Endothelial cell (in vitro differentiated cells): ENCODE data around the gene MMP26. TPM values are rescaled to one million over a fixed set of nuclear protein-coding genes. Genes with fewer than 3 reads are reported as not detected.

Experiments used
- DNase-seq: peaks from one replicate; pipeline ENCODE4 v3.0.0; 2021; ENCODE audit warnings: low spot score
- H3K27ac Mint-ChIP-seq: one replicate; pipeline ENCODE4 v1.8.0; 2021; ENCODE audit warnings: mixed read lengths, inconsistent platforms; ENCODE audit not compliant: unreplicated experiment
- H3K27me3 Mint-ChIP-seq: one replicate; pipeline ENCODE4 v1.8.0; 2021; ENCODE audit warnings: mild to moderate bottlenecking, moderate library complexity, mixed read lengths, inconsistent platforms; ENCODE audit not compliant: unreplicated experiment
- H3K36me3 Mint-ChIP-seq: one replicate; pipeline ENCODE4 v1.8.0; 2021; ENCODE audit warnings: mild to moderate bottlenecking, low read depth, mixed read lengths, inconsistent platforms; ENCODE audit not compliant: unreplicated experiment
- H3K4me1 Mint-ChIP-seq: one replicate; pipeline ENCODE4 v1.8.0; 2021; ENCODE audit warnings: mild to moderate bottlenecking, mixed read lengths, inconsistent platforms; ENCODE audit not compliant: unreplicated experiment
- H3K4me3 Mint-ChIP-seq: one replicate; pipeline ENCODE4 v1.8.0; 2021; ENCODE audit warnings: mild to moderate bottlenecking, mixed read lengths, inconsistent platforms; ENCODE audit not compliant: unreplicated experiment
- H3K9me3 Mint-ChIP-seq: one replicate; pipeline ENCODE4 v1.8.0; 2021; ENCODE audit warnings: mixed read lengths, inconsistent platforms; ENCODE audit not compliant: unreplicated experiment
- CTCF ChIP-seq: fragments of 200-600 bp; sonication (generic); IDR thresholded peaks from one replicate; pipeline ENCODE4 v1.5.0; 2021; ENCODE audit warnings: antibody characterized with exemption; ENCODE audit not compliant: unreplicated experiment
- long read RNA-seq: library from polyadenylated mRNA; unstranded; transcript quantifications from one replicate; pipeline ENCODE4 v2.0.0, GENCODE V29; 2020; ENCODE audit not compliant: unreplicated experiment
- total RNA-seq: library from RNA; stranded (reverse); fragmentation: NEBNext Ultra II Directional; extraction: Animal tissue kit (Norgen Biotek cat#: 25700); gene quantifications from one replicate; pipeline ENCODE4 v1.2.1, GENCODE V29; 2021; ENCODE audit not compliant: unreplicated experiment

MMP26 gene
- total RNA-seq, result not detected
- long read RNA-seq, result 0 reads

GRCh38 chr11:4704054-4704789 is at the start of gene MMP26:
MMP26 (plus strand) TSS chr11:4704784.
- no peaks in the 10 kb centered on the region for H3K9me3 Mint-ChIP-seq
- H3K36me3 Mint-ChIP-seq, result no peaks in the 10 kb centered on the region
- no peak for DNase-seq
- peaks cover 2% of the 10 kb centered on the region for H3K27me3 Mint-ChIP-seq
- no peak for TF ChIP-seq CTCF
- H3K4me3 Mint-ChIP-seq, result no peak within 1 kb of the TSS
- peak within 1 kb of the TSS; percentile 90 for H3K27ac Mint-ChIP-seq
- peaks cover 20% of the 10 kb centered on the region for H3K4me1 Mint-ChIP-seq

- TF ChIP-seq CTCF, result no peak
- peak overlapping the region; percentile 99 for H3K27ac Mint-ChIP-seq
These were observed 45.7 kb upstream of the MMP26 start for GRCh38 chr11:4658629-4659445.

GRCh38 chr11:4662876-4663275 is 41.7 kb upstream of the MMP26 start:
- no peak for DNase-seq
- Mint-ChIP-seq H3K36me3 (no peaks in the 10 kb centered on the region), H3K4me1 (peaks cover 25% of the 10 kb centered on the region), H3K9me3 (no peaks in the 10 kb centered on the region), H3K27ac (peak overlapping the region; percentile 21), H3K27me3 (no peaks in the 10 kb centered on the region), H3K4me3 (no peak overlapping the region)
- no peak for TF ChIP-seq CTCF

More at GRCh38 chr11:4658629-4659445, 45.7 kb upstream of the MMP26 start:
- Mint-ChIP-seq H3K9me3 (no peaks in the 10 kb centered on the region), H3K27me3 (peaks cover 2% of the 10 kb centered on the region), H3K4me3 (no peak overlapping the region), H3K36me3 (no peaks in the 10 kb centered on the region), H3K4me1 (peaks cover 30% of the 10 kb centered on the region)
- DNase-seq, result peak; percentile 26

GRCh38 chr11:4664183-4664582 is 40.4 kb upstream of the MMP26 start:
- Mint-ChIP-seq H3K27me3 (no peaks in the 10 kb centered on the region), H3K36me3 (no peaks in the 10 kb centered on the region), H3K27ac (no peak overlapping the region), H3K4me1 (peaks cover 16% of the 10 kb centered on the region), H3K9me3 (no peaks in the 10 kb centered on the region), H3K4me3 (no peak overlapping the region)
- TF ChIP-seq CTCF, result no peak
- no peak for DNase-seq

DNA sequence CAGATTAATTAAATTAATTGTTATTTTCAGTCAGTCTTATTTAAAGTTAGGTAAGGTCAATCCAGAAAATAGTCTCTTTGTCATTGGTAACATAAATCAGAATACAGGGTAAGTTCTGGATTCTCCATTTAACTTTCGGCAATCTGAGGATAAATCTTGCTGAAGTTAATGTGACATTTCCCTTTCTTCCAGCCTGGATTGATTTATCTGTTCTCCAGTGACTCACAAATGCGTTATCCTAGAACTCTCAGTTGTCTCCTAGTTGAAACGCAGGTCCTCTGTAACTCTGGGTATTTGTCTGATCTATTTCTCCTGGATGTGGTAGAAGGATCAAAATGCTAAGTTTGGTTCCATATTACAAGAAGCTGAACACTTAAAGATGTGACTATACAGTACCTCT is 39.8 kb upstream of the MMP26 start:
- no peaks in the 10 kb centered on the region for H3K36me3 Mint-ChIP-seq
- no peak overlapping the region for H3K27ac Mint-ChIP-seq
- no peaks in the 10 kb centered on the region for H3K27me3 Mint-ChIP-seq
- H3K4me1 Mint-ChIP-seq, result peaks cover 15% of the 10 kb centered on the region
- H3K4me3 Mint-ChIP-seq, result no peak overlapping the region
- no peak for TF ChIP-seq CTCF
- no peaks in the 10 kb centered on the region for H3K9me3 Mint-ChIP-seq
- no peak for DNase-seq
